GM12872 (cell line): ENCODE data around the gene HS6ST1.

Experiments
- TF ChIP-seq, protein P1 (sequence below): IDR thresholded peaks from 3 replicates; pipeline ENCODE4 v1.5.1; 2011; ENCODE audit warnings: low read depth, mild to moderate bottlenecking, low read length, moderate library complexity; ENCODE audit not compliant: insufficient read depth

Gene HS6ST1

DNA sequence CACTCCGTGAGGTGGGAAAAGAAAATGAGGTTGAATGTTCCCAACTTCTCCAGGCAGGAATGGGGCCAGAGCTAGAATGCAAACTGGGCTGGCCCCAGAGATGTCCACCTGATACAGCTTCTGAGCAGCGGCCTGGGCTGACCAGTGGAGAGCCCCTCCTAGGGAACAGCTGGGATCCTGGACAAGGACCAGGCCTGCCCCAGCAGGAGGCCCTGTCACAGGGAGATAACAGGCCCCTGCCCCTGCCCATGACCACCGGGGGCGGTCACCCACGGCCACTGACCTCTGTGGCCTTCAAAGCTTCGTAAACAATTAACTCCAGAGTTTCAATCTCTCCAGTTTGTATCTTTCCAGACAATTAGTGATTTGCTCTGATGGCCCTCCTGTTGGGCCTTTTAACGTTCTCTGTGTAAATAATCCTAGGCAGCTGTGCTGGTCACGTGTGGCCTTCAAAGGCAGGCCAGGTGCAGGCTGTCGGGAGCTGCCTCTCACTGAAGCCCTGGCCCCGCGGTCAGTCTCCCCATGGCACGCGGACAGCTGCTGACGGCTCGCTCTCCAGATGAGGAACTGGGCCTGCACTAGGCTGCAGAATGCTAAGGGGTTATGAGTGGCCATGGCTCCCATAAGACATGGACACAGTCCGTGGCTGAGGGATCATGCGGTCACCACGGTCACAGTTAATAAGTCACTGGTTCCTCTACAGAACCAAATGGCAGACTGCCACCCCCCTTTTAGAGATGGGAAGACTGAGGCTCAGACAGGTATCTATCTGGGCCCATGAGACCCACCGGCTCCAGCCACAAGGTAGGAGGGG lies 9.2 kb downstream of the HS6ST1 start:
- TF ChIP-seq, protein P1, sequence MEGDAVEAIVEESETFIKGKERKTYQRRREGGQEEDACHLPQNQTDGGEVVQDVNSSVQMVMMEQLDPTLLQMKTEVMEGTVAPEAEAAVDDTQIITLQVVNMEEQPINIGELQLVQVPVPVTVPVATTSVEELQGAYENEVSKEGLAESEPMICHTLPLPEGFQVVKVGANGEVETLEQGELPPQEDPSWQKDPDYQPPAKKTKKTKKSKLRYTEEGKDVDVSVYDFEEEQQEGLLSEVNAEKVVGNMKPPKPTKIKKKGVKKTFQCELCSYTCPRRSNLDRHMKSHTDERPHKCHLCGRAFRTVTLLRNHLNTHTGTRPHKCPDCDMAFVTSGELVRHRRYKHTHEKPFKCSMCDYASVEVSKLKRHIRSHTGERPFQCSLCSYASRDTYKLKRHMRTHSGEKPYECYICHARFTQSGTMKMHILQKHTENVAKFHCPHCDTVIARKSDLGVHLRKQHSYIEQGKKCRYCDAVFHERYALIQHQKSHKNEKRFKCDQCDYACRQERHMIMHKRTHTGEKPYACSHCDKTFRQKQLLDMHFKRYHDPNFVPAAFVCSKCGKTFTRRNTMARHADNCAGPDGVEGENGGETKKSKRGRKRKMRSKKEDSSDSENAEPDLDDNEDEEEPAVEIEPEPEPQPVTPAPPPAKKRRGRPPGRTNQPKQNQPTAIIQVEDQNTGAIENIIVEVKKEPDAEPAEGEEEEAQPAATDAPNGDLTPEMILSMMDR, result no peak

DNA sequence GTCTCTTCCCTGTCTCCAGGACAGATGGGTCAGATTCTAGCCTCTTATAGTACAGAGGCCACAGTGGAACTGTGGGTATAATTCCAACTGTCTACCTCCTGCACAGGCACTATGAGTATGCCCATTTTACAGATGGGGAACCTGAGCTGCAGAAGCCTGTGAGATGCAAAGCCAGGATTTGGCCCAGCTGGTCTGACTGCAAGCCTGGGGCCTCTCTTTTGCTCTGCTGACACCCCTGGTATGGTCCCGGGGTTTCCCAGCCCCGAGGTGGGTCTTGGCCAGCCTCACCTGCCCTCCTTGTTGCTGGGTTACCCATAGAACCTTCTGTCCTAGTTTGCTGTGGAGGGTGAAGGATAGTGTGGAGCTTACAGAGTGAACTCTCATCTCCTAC lies 9.8 kb downstream of the HS6ST1 start:
- TF ChIP-seq, protein P1, result no peak

DNA sequence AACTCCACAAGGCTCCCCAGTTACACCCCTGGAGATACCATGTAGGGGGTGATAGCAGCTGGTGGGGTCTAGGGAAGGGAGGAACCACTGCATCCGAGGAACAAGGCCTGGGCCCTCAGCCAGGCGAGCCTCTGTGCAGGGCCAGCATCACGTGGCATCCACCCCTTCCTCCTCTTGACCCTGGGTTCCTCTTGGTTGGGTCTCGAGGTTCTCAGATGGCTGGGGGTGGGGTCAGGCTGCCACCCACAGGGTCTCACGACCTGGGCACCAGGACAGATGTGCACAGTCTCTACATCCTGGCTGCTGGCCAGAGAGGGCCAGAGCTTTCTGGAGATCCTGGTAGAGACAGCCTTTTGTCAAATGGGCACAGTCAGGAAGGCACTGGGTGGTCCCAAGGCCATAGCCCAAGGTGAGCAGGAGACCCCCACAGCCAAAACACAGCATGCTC lies 10.4 kb downstream of the HS6ST1 start:
- TF ChIP-seq, protein P1, result no peak

DNA sequence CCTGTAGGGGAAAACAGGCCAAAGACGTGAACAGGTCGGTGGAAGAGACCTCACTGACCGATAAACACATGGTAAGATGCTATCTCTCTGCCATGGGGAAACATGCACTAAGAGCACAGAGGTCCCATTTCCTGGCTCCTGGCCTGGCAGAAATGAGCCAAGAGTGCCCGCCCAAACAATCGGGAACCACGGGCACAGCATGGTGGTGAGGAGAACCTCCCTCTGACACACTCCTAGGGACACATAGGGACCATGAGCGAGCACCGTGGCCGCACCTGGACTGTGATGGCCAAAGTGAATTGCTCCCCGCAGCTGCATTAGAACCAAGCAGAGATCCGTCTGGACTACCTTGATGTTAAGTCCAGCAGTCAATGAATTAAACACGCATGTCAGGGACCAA lies 11.1 kb downstream of the HS6ST1 start:
- TF ChIP-seq, protein P1, result no peak

DNA sequence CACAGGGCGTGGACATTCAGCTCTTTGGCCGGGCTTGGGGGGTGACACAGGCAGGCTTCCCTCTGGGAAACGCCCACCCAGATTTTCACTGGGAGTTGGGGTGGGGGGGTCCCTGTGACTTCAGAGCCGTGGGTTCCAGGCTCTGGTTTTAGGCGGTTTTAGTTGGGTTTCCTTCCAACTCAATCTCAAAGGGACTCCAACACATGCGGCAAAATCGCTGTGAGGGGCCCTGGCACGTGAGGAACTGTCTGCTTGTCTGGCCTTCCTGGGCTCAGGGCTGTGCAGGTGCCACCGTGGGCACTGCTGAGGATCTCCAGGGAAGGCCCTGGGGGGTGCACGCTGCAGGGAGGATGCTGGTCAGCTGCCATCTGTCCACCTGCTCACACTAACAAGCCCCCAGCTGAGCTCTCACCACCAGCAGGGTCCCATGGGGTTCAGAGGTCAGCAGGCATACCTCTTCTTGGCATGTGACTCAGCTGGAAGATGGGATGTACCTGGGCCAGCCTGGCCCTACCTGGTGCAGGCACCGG lies 11.7 kb downstream of the HS6ST1 start:
- TF ChIP-seq, protein P1, result no peak

DNA sequence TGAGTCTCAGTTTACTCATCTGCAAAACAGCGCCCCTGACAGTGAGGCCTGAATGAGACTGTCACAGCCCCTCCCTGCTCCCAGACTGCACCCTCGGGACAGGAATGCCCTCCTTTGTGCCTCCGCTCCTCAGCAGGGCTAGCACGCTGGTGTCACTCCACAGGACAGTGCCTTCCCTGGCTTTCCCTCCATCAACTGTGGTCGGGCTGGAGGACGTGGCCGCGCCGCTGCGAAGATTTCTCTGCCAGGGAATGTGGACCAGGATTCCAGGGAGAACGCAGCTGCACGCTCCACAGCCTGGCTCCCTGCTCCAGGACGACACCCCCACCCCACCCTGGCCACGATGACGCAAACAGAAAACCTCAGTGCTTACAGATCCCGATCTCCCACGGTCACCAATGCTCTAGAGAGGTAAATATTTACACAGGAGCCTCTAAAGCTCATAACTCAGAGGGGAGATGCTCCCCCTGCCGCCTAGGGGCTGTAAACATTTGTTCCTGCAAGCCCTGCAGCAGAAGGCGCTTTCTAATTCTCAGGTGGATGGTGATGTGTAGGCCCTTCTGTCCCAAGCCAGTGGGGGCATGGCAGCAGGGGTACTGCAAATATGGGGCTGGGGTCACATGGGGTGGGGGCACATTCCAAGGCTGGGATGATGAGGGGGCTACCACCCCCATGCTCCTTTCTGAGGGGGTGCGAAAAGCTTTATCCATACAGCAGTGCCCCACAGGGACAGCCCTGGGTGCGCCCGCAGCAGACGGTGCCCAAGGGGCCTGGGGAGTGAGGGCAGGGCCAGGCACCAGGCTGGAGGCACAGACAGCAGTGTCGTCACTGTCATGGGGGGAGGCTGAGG lies 12.4 kb downstream of the HS6ST1 start:
- TF ChIP-seq, protein P1, result no peak

DNA sequence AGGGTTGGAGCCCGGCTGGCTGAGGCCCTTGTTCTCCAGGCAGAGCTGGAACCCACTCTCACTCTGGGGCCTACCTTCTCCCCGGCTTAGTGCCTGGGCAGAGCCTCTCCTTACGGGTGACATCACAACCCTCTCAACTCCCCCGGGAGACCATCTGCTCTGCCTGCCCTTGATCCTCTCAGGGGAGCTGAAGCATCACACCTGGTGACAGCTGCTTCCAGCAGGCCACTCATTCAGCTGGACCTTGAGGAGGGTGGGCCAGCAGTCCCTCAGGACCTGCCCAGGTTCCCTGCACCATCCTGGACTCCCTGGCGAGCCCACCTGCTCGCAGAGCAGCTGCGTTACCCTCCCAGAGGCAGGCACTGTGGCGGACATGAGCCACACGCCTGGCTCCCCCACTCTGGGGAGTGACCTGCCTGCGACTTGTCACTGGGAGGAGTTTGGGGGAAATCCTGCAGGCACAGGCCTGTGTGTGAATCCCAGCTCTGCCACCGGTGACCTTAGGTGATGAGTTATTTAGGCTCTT lies 13.1 kb downstream of the HS6ST1 start:
- TF ChIP-seq, protein P1, result no peak
